Neuronal stem cell (in vitro differentiated cells): ENCODE results near the gene TEDC2.

Experiments used
- DNase-seq: peaks from one replicate; pipeline ENCODE4 v3.0.0-alpha.2; 2013; ENCODE audit warnings: low spot score
- H2AFZ ChIP-seq: one replicate; pipeline ENCODE4 v1.6.1; 2013; ENCODE audit warnings: mild to moderate bottlenecking, low read length, inconsistent platforms
- H2AK5ac ChIP-seq: 2 replicates; pipeline ENCODE4 v1.6.1; 2013; ENCODE audit warnings: low read depth, mild to moderate bottlenecking, inconsistent platforms, low read length, moderate library complexity, mixed read lengths
- H2BK120ac ChIP-seq: 2 replicates; pipeline ENCODE4 v1.6.1; 2013; ENCODE audit warnings: low read depth, mild to moderate bottlenecking, inconsistent platforms, low read length, moderate library complexity, mixed read lengths
- H2BK12ac ChIP-seq: one replicate; pipeline ENCODE4 v1.6.1; 2013; ENCODE audit warnings: low read length, inconsistent platforms
- H2BK15ac ChIP-seq: 2 replicates; pipeline ENCODE4 v1.6.1; 2013; ENCODE audit warnings: mild to moderate bottlenecking, low read length, inconsistent platforms, mixed read lengths
- H2BK5ac ChIP-seq: one replicate; pipeline ENCODE4 v1.6.1; 2013; ENCODE audit warnings: inconsistent platforms, mild to moderate bottlenecking, low read length, moderate library complexity
- H3K14ac ChIP-seq: one replicate; pipeline ENCODE4 v1.6.1; 2013; ENCODE audit warnings: low read length, inconsistent platforms
- H3K18ac ChIP-seq: 2 replicates; pipeline ENCODE4 v1.6.1; 2013; ENCODE audit warnings: low read length, inconsistent platforms
- H3K23ac ChIP-seq: 2 replicates; pipeline ENCODE4 v1.6.1; 2013; ENCODE audit warnings: low read depth, mild to moderate bottlenecking, mixed read lengths, low read length, inconsistent platforms; ENCODE audit not compliant: poor library complexity
- H3K27ac ChIP-seq: replicated peaks from 3 replicates; pipeline ENCODE4 v1.5.1; 2013; ENCODE audit warnings: low read length, inconsistent platforms
- H3K27me3 ChIP-seq, 3 experiments: 2 replicates each; pipeline ENCODE4 v1.6.1; 2013; ENCODE audit warnings: low read length in 3 of 3, mild to moderate bottlenecking in 2 of 3, inconsistent platforms in 1 of 3, low read depth in 1 of 3, mixed read lengths in 1 of 3, moderate library complexity in 1 of 3; ENCODE audit not compliant: control insufficient read depth in 3 of 3, insufficient read depth in 3 of 3
- H3K36me3 ChIP-seq, 2 donors: replicated peaks in 1 of 2; 2 replicates each; pipeline ENCODE4 v1.6.1; 2013; ENCODE audit warnings: low read length in 2 of 2; ENCODE audit not compliant: control insufficient read depth in 2 of 2, insufficient read depth in 2 of 2
- H3K4ac ChIP-seq: 2 replicates; pipeline ENCODE4 v1.6.1; 2013; ENCODE audit warnings: inconsistent platforms, mild to moderate bottlenecking, low read length, moderate library complexity
- H3K4me1 ChIP-seq, 2 donors: 1 replicate in 1 of 2; 2 replicates in 1 of 2; pipeline ENCODE4 v1.6.1; 2013; ENCODE audit warnings: low read length in 2 of 2, low read depth in 1 of 2; ENCODE audit not compliant: control insufficient read depth in 2 of 2, insufficient read depth in 1 of 2
- H3K4me2 ChIP-seq: one replicate; pipeline ENCODE4 v1.6.1; 2013; ENCODE audit warnings: mild to moderate bottlenecking, low read length, inconsistent platforms; ENCODE audit not compliant: insufficient read depth, poor library complexity, severe bottlenecking
- H3K4me3 ChIP-seq, 2 donors: 2 replicates each; pipeline ENCODE4 v1.5.1; 2013; ENCODE audit warnings: low read length in 2 of 2, mild to moderate bottlenecking in 2 of 2, inconsistent platforms in 1 of 2, moderate library complexity in 1 of 2
- H3K79me1 ChIP-seq: one replicate; pipeline ENCODE4 v1.6.1; 2013; ENCODE audit warnings: low read depth, mild to moderate bottlenecking, inconsistent platforms, low read length, moderate library complexity
- H3K9ac ChIP-seq: one replicate; pipeline ENCODE4 v1.6.1; 2013; ENCODE audit warnings: mild to moderate bottlenecking, low read depth, low read length, inconsistent platforms; ENCODE audit not compliant: poor library complexity
- H3K9me3 ChIP-seq, 2 donors: replicated peaks in 1 of 2; 2 replicates each; pipeline versions ENCODE3 to v1.6.1; 2013; ENCODE audit warnings: low read length in 2 of 2, mild to moderate bottlenecking in 2 of 2, inconsistent platforms in 1 of 2, low read depth in 1 of 2, mixed read lengths in 1 of 2, moderate library complexity in 1 of 2; ENCODE audit not compliant: control insufficient read depth in 2 of 2, insufficient read depth in 1 of 2
- H4K8ac ChIP-seq: one replicate; pipeline ENCODE4 v1.6.1; 2013; ENCODE audit warnings: low read depth, mild to moderate bottlenecking, inconsistent platforms, low read length, moderate library complexity
- H4K91ac ChIP-seq: one replicate; pipeline ENCODE4 v1.6.1; 2013; ENCODE audit warnings: low read length, low read depth, mild to moderate bottlenecking, inconsistent platforms; ENCODE audit not compliant: poor library complexity
- WGBS, 2 donors: extraction: QIAGEN DNeasy Blood & Tissue Kit; methylation state at CpG; one replicate each; pipeline ENCODE4 v1.1.7; 2013; ENCODE audit warnings: missing lambda C conversion rate in 2 of 2, mixed read lengths in 1 of 2; ENCODE audit not compliant: insufficient read length in 2 of 2, insufficient replicate concordance in 1 of 2; ENCODE audit errors: extremely low coverage in 2 of 2; 5-methylcytosine and 5-hydroxymethylcytosine counted together

The TEDC2 gene

DNA sequence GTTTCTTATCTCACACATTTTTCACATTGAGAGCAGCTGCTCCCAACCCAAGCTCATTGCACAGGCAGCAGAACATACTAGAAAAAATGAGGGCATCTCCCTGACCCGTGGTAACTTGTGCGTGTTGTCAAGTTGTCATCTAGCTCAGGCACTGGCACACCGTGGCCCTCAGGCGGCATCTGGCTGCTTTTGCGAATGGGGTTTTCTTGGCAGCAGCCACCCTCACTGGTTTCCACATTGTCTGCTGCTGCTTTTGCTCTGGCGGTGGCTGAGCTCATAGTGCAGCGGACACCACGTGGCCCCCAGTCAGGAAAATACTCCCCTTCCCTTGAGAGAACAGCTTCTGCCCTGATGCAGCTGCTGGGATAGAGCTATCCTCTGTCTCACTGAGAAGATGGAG is 9.4 kb upstream of the TEDC2 start:
- Histone ChIP-seq H3K23ac (no peak overlapping the region), H3K9me3 (no peaks in the 10 kb centered on the region), H2BK5ac (no peak overlapping the region), H4K8ac (no peak overlapping the region), H4K91ac (no peak overlapping the region), H3K9ac (no peak overlapping the region), H3K27ac (no peak overlapping the region), H3K27me3 (no peaks in the 10 kb centered on the region), H2AK5ac (no peak overlapping the region), H3K18ac (no peak overlapping the region), H2BK15ac (no peak overlapping the region), H3K4me2 (no peak overlapping the region), H3K79me1 (peaks cover 9% of the 10 kb centered on the region), H3K14ac (no peak overlapping the region), H3K36me3 (peaks cover 71 to 96% of the 10 kb centered on the region in 2 donors), H3K4ac (no peak overlapping the region), H2BK12ac (no peak overlapping the region), H3K4me3 (no peak overlapping the region), H2AFZ (no peak overlapping the region), H3K4me1 (no peaks in the 10 kb centered on the region), H2BK120ac (no peak overlapping the region)
- no peak for DNase-seq
- no CpG with 5 or more reads among the region's 8 CpGs for WGBS, 2 donors

GRCh38 chr16:2450975-2451381 is 8.9 kb upstream of the TEDC2 start:
- Histone ChIP-seq H3K27ac (no peak overlapping the region), H3K36me3 (peaks cover 72 to 96% of the 10 kb centered on the region in 2 donors), H3K14ac (no peak overlapping the region), H3K9me3 (no peaks in the 10 kb centered on the region), H3K4me1 (no peaks in the 10 kb centered on the region), H3K79me1 (peaks cover 7% of the 10 kb centered on the region), H2BK120ac (no peak overlapping the region), H3K18ac (no peak overlapping the region), H3K4ac (no peak overlapping the region), H2BK5ac (no peak overlapping the region), H2AFZ (no peak overlapping the region), H3K4me3 (no peak overlapping the region), H2AK5ac (no peak overlapping the region), H3K9ac (no peak overlapping the region), H3K4me2 (no peak overlapping the region), H2BK15ac (no peak overlapping the region), H4K8ac (no peak overlapping the region), H4K91ac (no peak overlapping the region), H2BK12ac (no peak overlapping the region), H3K27me3 (no peaks in the 10 kb centered on the region), H3K23ac (peak overlapping the region; percentile 43)
- WGBS, 2 donors: no CpG with 5 or more reads among the region's 19 CpGs
- DNase-seq: no peak

DNA sequence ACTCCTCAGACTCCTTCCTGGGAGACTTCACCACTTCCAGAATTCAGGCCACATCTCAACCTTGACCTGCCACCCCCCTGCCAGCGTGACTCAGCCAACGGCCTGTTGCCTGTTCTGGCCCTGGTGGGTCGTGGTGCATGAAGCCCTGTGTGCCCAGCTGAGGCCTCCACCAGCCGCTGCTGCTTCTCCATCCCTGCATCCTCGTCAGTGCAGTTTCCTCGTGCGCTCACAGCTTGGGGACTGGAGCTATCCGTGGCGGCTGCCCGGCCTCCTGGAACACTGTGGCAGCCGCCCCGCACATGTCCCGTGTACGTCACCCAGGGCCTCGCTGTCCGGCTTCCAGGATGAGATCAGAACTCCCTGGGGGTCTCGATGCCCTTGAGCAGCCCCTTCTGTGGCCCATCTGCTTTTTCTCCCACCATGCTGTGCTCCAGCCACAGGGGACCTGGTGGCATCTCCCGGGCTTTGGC is 8.0 kb upstream of the TEDC2 start:
- Histone ChIP-seq H4K8ac (no peak overlapping the region), H2BK12ac (no peak overlapping the region), H3K14ac (no peak overlapping the region), H3K9me3 (no peaks in the 10 kb centered on the region), H2AK5ac (no peak overlapping the region), H4K91ac (no peak overlapping the region), H3K4me2 (no peak overlapping the region), H3K79me1 (peaks cover 8% of the 10 kb centered on the region), H3K18ac (no peak overlapping the region), H2BK15ac (no peak overlapping the region), H3K36me3 (peaks cover 71 to 96% of the 10 kb centered on the region in 2 donors), H2BK5ac (no peak overlapping the region), H3K4ac (no peak overlapping the region), H3K27ac (no peak overlapping the region), H3K4me3 (no peak overlapping the region), H3K9ac (no peak overlapping the region), H3K4me1 (no peaks in the 10 kb centered on the region), H3K27me3 (no peaks in the 10 kb centered on the region), H2AFZ (no peak overlapping the region), H2BK120ac (no peak overlapping the region), H3K23ac (peak overlapping the region; percentile 17)
- no CpG with 5 or more reads among the region's 18 CpGs for WGBS, 2 donors
- DNase-seq: no peak

DNA sequence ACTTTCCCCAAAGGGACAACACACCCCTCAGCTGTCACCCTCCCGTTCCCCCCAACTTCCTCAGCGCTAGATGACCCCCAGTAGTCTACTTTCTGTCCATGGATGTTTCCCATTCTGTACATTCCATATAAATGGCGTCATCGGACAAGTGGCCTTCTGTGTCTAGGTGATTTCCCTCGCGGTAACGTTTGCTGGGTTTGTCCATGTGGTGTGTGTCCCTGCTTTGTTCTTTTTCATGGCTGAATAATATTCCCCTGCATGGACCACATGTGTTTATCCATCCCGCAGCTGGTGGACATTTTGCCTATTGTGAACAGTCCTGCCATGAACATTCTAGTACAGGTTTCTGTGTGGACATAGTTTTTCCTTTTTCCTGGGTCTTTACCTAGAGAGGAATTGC is 7.3 kb upstream of the TEDC2 start:
- H4K91ac ChIP-seq: no peak overlapping the region
- no peak overlapping the region for H2BK12ac ChIP-seq
- no CpG with 5 or more reads among the region's 8 CpGs for WGBS, 2 donors
- H3K27me3 ChIP-seq: no peaks in the 10 kb centered on the region
- H3K36me3 ChIP-seq: peaks cover 75 to 98% of the 10 kb centered on the region in 2 donors
- peaks cover 8% of the 10 kb centered on the region for H3K79me1 ChIP-seq
- no peak overlapping the region for H2BK120ac ChIP-seq
- H3K14ac ChIP-seq: no peak overlapping the region
- H3K4ac ChIP-seq: no peak overlapping the region
- H4K8ac ChIP-seq: no peak overlapping the region
- no peak overlapping the region for H2AFZ ChIP-seq
- H3K18ac ChIP-seq: no peak overlapping the region
- no peaks in the 10 kb centered on the region for H3K9me3 ChIP-seq
- no peak overlapping the region for H2BK5ac ChIP-seq
- DNase-seq: no peak
- no peak overlapping the region for H3K9ac ChIP-seq
- H3K23ac ChIP-seq: no peak overlapping the region
- H3K4me2 ChIP-seq: no peak overlapping the region
- H2AK5ac ChIP-seq: no peak overlapping the region
- no peaks in the 10 kb centered on the region for H3K4me1 ChIP-seq
- no peak overlapping the region for H3K27ac ChIP-seq
- no peak overlapping the region for H3K4me3 ChIP-seq
- H2BK15ac ChIP-seq: no peak overlapping the region
